ENCODE measurements around the gene GAN. TPM values are rescaled to one million over a fixed set of nuclear protein-coding genes. Genes with fewer than 3 reads are reported as not detected.
A peak's percentile ranks its signal among the peaks of the same experiment; 100 is the strongest.

The GAN gene
- total RNA-seq, 1 donor from 2014 or later, result 20.9 TPM

- Mint-ChIP-seq H3K27ac (ENCODE audit: unreplicated experiment) (no peak overlapping the region), H3K4me3 (ENCODE audit: unreplicated experiment) (no peak overlapping the region), H3K4me1 (ENCODE audit: low read depth, unreplicated experiment) (no peaks in the 10 kb centered on the region), H3K27me3 (ENCODE audit: low read depth, unreplicated experiment) (no peaks in the 10 kb centered on the region), H3K36me3 (ENCODE audit: low read depth, unreplicated experiment) (peaks cover 6% of the 10 kb centered on the region), H3K9me3 (ENCODE audit: unreplicated experiment) (no peaks in the 10 kb centered on the region)
- H3K4me2 ChIP-seq (ENCODE audit: low read length), result no peak overlapping the region
- H3K79me2 ChIP-seq (ENCODE audit: insufficient read depth, low read length), result no peaks in the 10 kb centered on the region
- H2AFZ ChIP-seq (ENCODE audit: low read depth, low read length), result no peak overlapping the region
- H4K20me1 ChIP-seq (ENCODE audit: insufficient read depth, low read length), result no peaks in the 10 kb centered on the region
- no peak overlapping the region for H3K4me3 ChIP-seq (ENCODE audit: insufficient read depth, low read depth, low read length)
- H3K9ac ChIP-seq (ENCODE audit: low read length), result no peak overlapping the region
- DNase-seq (ENCODE audit: low read depth), result no peak
- FAIRE-seq, result no peak
- H3K27me3 ChIP-seq (ENCODE audit: insufficient read depth, low read length), result no peaks in the 10 kb centered on the region
- H3K27ac ChIP-seq (ENCODE audit: low read depth, low read length), result no peak overlapping the region
- peaks cover 12% of the 10 kb centered on the region for H3K36me3 ChIP-seq (ENCODE audit: insufficient read depth, low read length)
- H3K9me3 ChIP-seq (ENCODE audit: insufficient read depth, low read depth, low read length), result no peaks in the 10 kb centered on the region
- TF ChIP-seq CTCF (IDR thresholded peaks at IDR 0.05; ENCODE audit: insufficient read depth, low read depth, low read length) (no peak), EZH2 (IDR thresholded peaks at IDR 0.05; ENCODE audit: insufficient read depth, low read length) (no peak)
- no peaks in the 10 kb centered on the region for H3K4me1 ChIP-seq (ENCODE audit: insufficient read depth, low read length)
Measured at GRCh38 chr16:81360135-81360534, 45.4 kb downstream of the GAN start.

- H3K4me2 ChIP-seq (ENCODE audit: low read length), result no peak overlapping the region
- no peaks in the 10 kb centered on the region for H3K9me3 ChIP-seq (ENCODE audit: insufficient read depth, low read depth, low read length)
- peaks cover 7% of the 10 kb centered on the region for H4K20me1 ChIP-seq (ENCODE audit: insufficient read depth, low read length)
- Mint-ChIP-seq H3K27me3 (ENCODE audit: low read depth, unreplicated experiment) (no peaks in the 10 kb centered on the region), H3K9me3 (ENCODE audit: unreplicated experiment) (no peaks in the 10 kb centered on the region), H3K27ac (ENCODE audit: unreplicated experiment) (no peak overlapping the region), H3K36me3 (ENCODE audit: low read depth, unreplicated experiment) (peaks cover 10% of the 10 kb centered on the region), H3K4me3 (ENCODE audit: unreplicated experiment) (no peak overlapping the region), H3K4me1 (ENCODE audit: low read depth, unreplicated experiment) (no peaks in the 10 kb centered on the region)
- DNase-seq (ENCODE audit: low read depth), result no peak
- H3K79me2 ChIP-seq (ENCODE audit: insufficient read depth, low read length), result no peaks in the 10 kb centered on the region
- H3K4me3 ChIP-seq (ENCODE audit: insufficient read depth, low read depth, low read length), result no peak overlapping the region
- peaks cover 18% of the 10 kb centered on the region for H3K36me3 ChIP-seq (ENCODE audit: insufficient read depth, low read length)
- no peak overlapping the region for H3K9ac ChIP-seq (ENCODE audit: low read length)
- no peak overlapping the region for H2AFZ ChIP-seq (ENCODE audit: low read depth, low read length)
- H3K4me1 ChIP-seq (ENCODE audit: insufficient read depth, low read length), result no peaks in the 10 kb centered on the region
- no peak for FAIRE-seq
- no peak overlapping the region for H3K27ac ChIP-seq (ENCODE audit: low read depth, low read length)
- no peak for TF ChIP-seq CTCF (IDR thresholded peaks at IDR 0.05; ENCODE audit: insufficient read depth, low read depth, low read length)
- TF ChIP-seq EZH2 (IDR thresholded peaks at IDR 0.05; ENCODE audit: insufficient read depth, low read length), result no peak
- H3K27me3 ChIP-seq (ENCODE audit: insufficient read depth, low read length), result no peaks in the 10 kb centered on the region
Measured at GRCh38 chr16:81365731-81366130, 51.0 kb downstream of the GAN start.

GRCh38 chr16:81366316-81366932, 51.7 kb downstream of the GAN start:
- Histone ChIP-seq H3K36me3 (ENCODE audit: insufficient read depth, low read length) (peaks cover 15% of the 10 kb centered on the region), H3K27ac (ENCODE audit: low read depth, low read length) (no peak overlapping the region), H3K4me3 (ENCODE audit: insufficient read depth, low read depth, low read length) (no peak overlapping the region), H3K9ac (ENCODE audit: low read length) (no peak overlapping the region), H2AFZ (ENCODE audit: low read depth, low read length) (no peak overlapping the region), H3K4me2 (ENCODE audit: low read length) (no peak overlapping the region), H4K20me1 (ENCODE audit: insufficient read depth, low read length) (peaks cover 7% of the 10 kb centered on the region), H3K79me2 (ENCODE audit: insufficient read depth, low read length) (no peaks in the 10 kb centered on the region), H3K9me3 (ENCODE audit: insufficient read depth, low read depth, low read length) (no peaks in the 10 kb centered on the region), H3K27me3 (ENCODE audit: insufficient read depth, low read length) (no peaks in the 10 kb centered on the region), H3K4me1 (ENCODE audit: insufficient read depth, low read length) (no peaks in the 10 kb centered on the region)
- peak; percentile 12 for DNase-seq (ENCODE audit: low read depth)
- no peak for TF ChIP-seq EZH2 (IDR thresholded peaks at IDR 0.05; ENCODE audit: insufficient read depth, low read length)
- TF ChIP-seq CTCF (IDR thresholded peaks at IDR 0.05; ENCODE audit: insufficient read depth, low read depth, low read length), result peak; percentile 78
- no peak overlapping the region for H3K27ac Mint-ChIP-seq (ENCODE audit: unreplicated experiment)
- peaks cover 10% of the 10 kb centered on the region for H3K36me3 Mint-ChIP-seq (ENCODE audit: low read depth, unreplicated experiment)
- no peak overlapping the region for H3K4me3 Mint-ChIP-seq (ENCODE audit: unreplicated experiment)
- no peaks in the 10 kb centered on the region for H3K9me3 Mint-ChIP-seq (ENCODE audit: unreplicated experiment)
- no peaks in the 10 kb centered on the region for H3K4me1 Mint-ChIP-seq (ENCODE audit: low read depth, unreplicated experiment)
- H3K27me3 Mint-ChIP-seq (ENCODE audit: low read depth, unreplicated experiment), result no peaks in the 10 kb centered on the region
- peak; percentile 80 for FAIRE-seq

All from astrocyte (in vitro differentiated cells and primary cell).